ENCODE results near the gene RNF207. TPM values are rescaled to one million over a fixed set of nuclear protein-coding genes. Genes with fewer than 3 reads are reported as not detected.

Gene RNF207
- total and polyA plus RNA-seq, 4 donors: 11.4 to 32.2 (median 12.9) TPM

- WGBS (ENCODE audit: insufficient coverage): under 1% methylated on average over 89 of the region's 99 CpGs
- peak in 2 of 6 donors; percentile 57 to 61 for DNase-seq (ENCODE audit: low read depth in 4 of 6, low spot score in 6 of 6)
- H3K4me1 ChIP-seq (ENCODE audit: control insufficient read depth, insufficient read depth, low read length): peaks cover 71% of the 10 kb centered on the region
- no peaks in the 10 kb centered on the region for H3K36me3 ChIP-seq (ENCODE audit: control insufficient read depth, insufficient read depth, low read length)
- H3K4me3 ChIP-seq (ENCODE audit: low read depth, low read length): no peak overlapping the region
- peaks cover 66% of the 10 kb centered on the region for H3K27me3 ChIP-seq (ENCODE audit: control insufficient read depth, insufficient read depth, low read length)
- H3K9me3 ChIP-seq (ENCODE audit: control insufficient read depth, insufficient read depth, low read length): no peaks in the 10 kb centered on the region
- no peak overlapping the region for H3K27ac ChIP-seq (ENCODE audit: low read depth, low read length)
These were observed 36.2 kb downstream of the RNF207 start for GRCh38 chr1:6241887-6242740.

- H3K4me1 ChIP-seq (ENCODE audit: control insufficient read depth, insufficient read depth, low read length): peaks cover 74% of the 10 kb centered on the region
- DNase-seq (ENCODE audit: low read depth in 4 of 6, low spot score in 6 of 6): peak in 1 of 6 donors; percentile 44
- H3K27ac ChIP-seq (ENCODE audit: low read depth, low read length): no peak overlapping the region
- H3K9me3 ChIP-seq (ENCODE audit: control insufficient read depth, insufficient read depth, low read length): no peaks in the 10 kb centered on the region
- H3K27me3 ChIP-seq (ENCODE audit: control insufficient read depth, insufficient read depth, low read length): peaks cover 66% of the 10 kb centered on the region
- 24% methylated on average over 19 of the region's 20 CpGs for WGBS (ENCODE audit: insufficient coverage)
- H3K4me3 ChIP-seq (ENCODE audit: low read depth, low read length): no peak overlapping the region
- no peaks in the 10 kb centered on the region for H3K36me3 ChIP-seq (ENCODE audit: control insufficient read depth, insufficient read depth, low read length)
These were observed 37.3 kb downstream of the RNF207 start for GRCh38 chr1:6243053-6243834.

- Histone ChIP-seq H3K27ac (ENCODE audit: low read depth, low read length) (no peak within 1 kb of the TSS), H3K4me3 (ENCODE audit: low read depth, low read length) (no peak within 1 kb of the TSS), H3K36me3 (ENCODE audit: control insufficient read depth, insufficient read depth, low read length) (peaks cover 6% of the 10 kb centered on the region), H3K4me1 (ENCODE audit: control insufficient read depth, insufficient read depth, low read length) (peaks cover 78% of the 10 kb centered on the region), H3K27me3 (ENCODE audit: control insufficient read depth, insufficient read depth, low read length) (peaks cover 66% of the 10 kb centered on the region), H3K9me3 (ENCODE audit: control insufficient read depth, insufficient read depth, low read length) (no peaks in the 10 kb centered on the region)
- 3% methylated on average over 16 of the region's 16 CpGs for WGBS (ENCODE audit: insufficient coverage)
- DNase-seq (ENCODE audit: low read depth in 4 of 6, low spot score in 6 of 6): peak in 1 of 6 donors; percentile 32
These were observed 38.1 kb downstream of the RNF207 start, which contains the start of gene HES3 for GRCh38 chr1:6243993-6244392. TSS of gene HES3 (plus strand) at chr1:6244179. CDS start at chr1:6244366, 187 bp downstream.

- no peak overlapping the region for H3K4me3 ChIP-seq (ENCODE audit: low read depth, low read length)
- H3K27me3 ChIP-seq (ENCODE audit: control insufficient read depth, insufficient read depth, low read length): peaks cover 63% of the 10 kb centered on the region
- no peak overlapping the region for H3K27ac ChIP-seq (ENCODE audit: low read depth, low read length)
- no peak for DNase-seq (ENCODE audit: low read depth in 4 of 6, low spot score in 6 of 6)
- WGBS (ENCODE audit: insufficient coverage): 12% methylated on average over 7 of the region's 24 CpGs
- H3K4me1 ChIP-seq (ENCODE audit: control insufficient read depth, insufficient read depth, low read length): peaks cover 73% of the 10 kb centered on the region
- peaks cover 6% of the 10 kb centered on the region for H3K36me3 ChIP-seq (ENCODE audit: control insufficient read depth, insufficient read depth, low read length)
- H3K9me3 ChIP-seq (ENCODE audit: control insufficient read depth, insufficient read depth, low read length): no peaks in the 10 kb centered on the region
These were observed 38.6 kb downstream of the RNF207 start for GRCh38 chr1:6244401-6245049.

- peak in 2 of 6 donors; percentile 88 to 92 for DNase-seq (ENCODE audit: low read depth in 4 of 6, low spot score in 6 of 6)
- Histone ChIP-seq H3K4me3 (ENCODE audit: low read depth, low read length) (peak overlapping the region; percentile 5), H3K27me3 (ENCODE audit: control insufficient read depth, insufficient read depth, low read length) (peaks cover 62% of the 10 kb centered on the region), H3K36me3 (ENCODE audit: control insufficient read depth, insufficient read depth, low read length) (peaks cover 11% of the 10 kb centered on the region), H3K27ac (ENCODE audit: low read depth, low read length) (no peak overlapping the region), H3K9me3 (ENCODE audit: control insufficient read depth, insufficient read depth, low read length) (no peaks in the 10 kb centered on the region), H3K4me1 (ENCODE audit: control insufficient read depth, insufficient read depth, low read length) (peaks cover 71% of the 10 kb centered on the region)
- WGBS (ENCODE audit: insufficient coverage): 0% methylated on average over 69 of the region's 79 CpGs
These were observed 39.4 kb downstream of the RNF207 start for GRCh38 chr1:6245086-6245868.

- Histone ChIP-seq H3K4me3 (ENCODE audit: low read depth, low read length) (no peak overlapping the region), H3K9me3 (ENCODE audit: control insufficient read depth, insufficient read depth, low read length) (no peaks in the 10 kb centered on the region), H3K27ac (ENCODE audit: low read depth, low read length) (no peak overlapping the region), H3K4me1 (ENCODE audit: control insufficient read depth, insufficient read depth, low read length) (peaks cover 68% of the 10 kb centered on the region), H3K27me3 (ENCODE audit: control insufficient read depth, insufficient read depth, low read length) (peaks cover 61% of the 10 kb centered on the region), H3K36me3 (ENCODE audit: control insufficient read depth, insufficient read depth, low read length) (peaks cover 15% of the 10 kb centered on the region)
- DNase-seq (ENCODE audit: low read depth in 4 of 6, low spot score in 6 of 6): peak in 2 of 6 donors; percentile 81 to 91
- under 1% methylated on average over 48 of the region's 49 CpGs for WGBS (ENCODE audit: insufficient coverage)
These were observed 40.1 kb downstream of the RNF207 start for GRCh38 chr1:6245869-6246496.

GRCh38 chr1:6246497-6247467 lies 40.9 kb downstream of the RNF207 start:
- Histone ChIP-seq H3K4me3 (ENCODE audit: low read depth, low read length) (no peak overlapping the region), H3K9me3 (ENCODE audit: control insufficient read depth, insufficient read depth, low read length) (no peaks in the 10 kb centered on the region), H3K36me3 (ENCODE audit: control insufficient read depth, insufficient read depth, low read length) (peaks cover 23% of the 10 kb centered on the region), H3K27ac (ENCODE audit: low read depth, low read length) (no peak overlapping the region), H3K4me1 (ENCODE audit: control insufficient read depth, insufficient read depth, low read length) (peaks cover 60% of the 10 kb centered on the region), H3K27me3 (ENCODE audit: control insufficient read depth, insufficient read depth, low read length) (peaks cover 59% of the 10 kb centered on the region)
- DNase-seq (ENCODE audit: low read depth in 4 of 6, low spot score in 6 of 6): peak in 3 of 6 donors; percentile 80 to 95 (median 93)
- WGBS (ENCODE audit: insufficient coverage): 3% methylated on average over 29 of the region's 30 CpGs

GRCh38 chr1:6247651-6248050 lies 41.7 kb downstream of the RNF207 start:
- WGBS (ENCODE audit: insufficient coverage): 89% methylated on average over 5 of the region's 5 CpGs
- Histone ChIP-seq H3K36me3 (ENCODE audit: control insufficient read depth, insufficient read depth, low read length) (peaks cover 32% of the 10 kb centered on the region), H3K9me3 (ENCODE audit: control insufficient read depth, insufficient read depth, low read length) (no peaks in the 10 kb centered on the region), H3K27ac (ENCODE audit: low read depth, low read length) (no peak overlapping the region), H3K4me3 (ENCODE audit: low read depth, low read length) (no peak overlapping the region), H3K4me1 (ENCODE audit: control insufficient read depth, insufficient read depth, low read length) (peaks cover 57% of the 10 kb centered on the region), H3K27me3 (ENCODE audit: control insufficient read depth, insufficient read depth, low read length) (peaks cover 61% of the 10 kb centered on the region)
- DNase-seq (ENCODE audit: low read depth in 4 of 6, low spot score in 6 of 6): no peak
